ENCODE data around the gene MLH1. TPM values are rescaled to one million over a fixed set of nuclear protein-coding genes. Genes with fewer than 3 reads are reported as not detected.

The MLH1 gene
- total RNA-seq, 1 experiment from 2014 or later, result 28.5 TPM

GRCh38 chr3:36957063-36957462 lies 36.3 kb upstream of the MLH1 start:
- in situ Hi-C loops (cut with HindIII; ENCODE audit: low pct_unique_long_range_greater_than_20kb, low sequenced_read_pairs), result no loop called here
- Histone ChIP-seq H3K9me3 (ENCODE audit: control insufficient read depth, insufficient read depth, low read depth, low read length) (no peaks in the 10 kb centered on the region), H3K27ac (ENCODE audit: low read length) (no peak overlapping the region), H3K27me3 (ENCODE audit: control insufficient read depth, insufficient read depth, low read length) (no peaks in the 10 kb centered on the region), H3K4me1 (ENCODE audit: control insufficient read depth, insufficient read depth, low read length) (no peaks in the 10 kb centered on the region), H3K4me3 (ENCODE audit: low read depth in 2 of 2, low read length in 2 of 2) (no peak overlapping the region), H3K36me3 (ENCODE audit: control insufficient read depth, insufficient read depth, low read length) (no peaks in the 10 kb centered on the region)
- no peak for DNase-seq (ENCODE audit: low read depth, low spot score)
- TF ChIP-seq TCF7L2 (IDR thresholded peaks at IDR 0.05; ENCODE audit: low read depth, low read length), result no peak
- TF ChIP-seq CTCF (IDR thresholded peaks at IDR 0.05), result peak; percentile 28; the same call in 1 of the 2 replicates
- intact Hi-C loops (cut with micrococcal nuclease; ENCODE audit: unreplicated experiment), result loop anchor here (5.0 kb wide), 2 partner anchors 55 to 230 kb away; no protein-coding TSS in a partner anchor
- ChIA-PET POLR2A (no interaction called here), CTCF (interaction anchor here (0.6 kb wide), 1 partner anchor 13 kb away, joined by 6 read pairs; no protein-coding TSS in a partner anchor)
- no TSS peak for BruUV-seq (replicated peaks)
- ATAC-seq, result no peak

GRCh38 chr3:36957862-36958686 lies 35.2 kb upstream of the MLH1 start:
- TF ChIP-seq SIN3A (IDR thresholded peaks at IDR 0.05; ENCODE audit: borderline replicate concordance, insufficient read depth, low read depth, low read length) (no peak), POLR2AphosphoS5 (IDR thresholded peaks at IDR 0.05; ENCODE audit: low read depth, low read length) (no peak), CTCF (IDR thresholded peaks at IDR 0.05) (no peak), REST (IDR thresholded peaks at IDR 0.05; ENCODE audit: insufficient read depth in 1 of 2, low read depth in 2 of 2, low read length in 1 of 2) (no peak), TCF7L2 (IDR thresholded peaks at IDR 0.05; ENCODE audit: low read depth, low read length) (no peak)
- DNase-seq (ENCODE audit: low read depth, low spot score) (no peak), ATAC-seq (no peak; the same call in 1 of the 2 replicates)
- intact Hi-C loops (cut with micrococcal nuclease; ENCODE audit: unreplicated experiment) (loop anchor here (1.0 to 5.0 kb wide), 3 partner anchors 56 to 231 kb away; no protein-coding TSS in a partner anchor), in situ Hi-C loops (cut with HindIII; ENCODE audit: low pct_unique_long_range_greater_than_20kb, low sequenced_read_pairs) (no loop called here)
- BruUV-seq (replicated peaks), result no TSS peak
- ChIA-PET CTCF (interaction anchor here (0.6 to 1.8 kb wide), 5 partner anchors 12 to 107 kb away, joined by 3 to 8 read pairs (median 5); no protein-coding TSS in a partner anchor), POLR2A (no interaction called here)
- Histone ChIP-seq H3K4me1 (ENCODE audit: control insufficient read depth, insufficient read depth, low read length) (no peaks in the 10 kb centered on the region), H3K27ac (ENCODE audit: low read length) (no peak overlapping the region), H3K36me3 (ENCODE audit: control insufficient read depth, insufficient read depth, low read length) (no peaks in the 10 kb centered on the region), H3K27me3 (ENCODE audit: control insufficient read depth, insufficient read depth, low read length) (no peaks in the 10 kb centered on the region), H3K4me3 (ENCODE audit: low read depth in 2 of 2, low read length in 2 of 2) (no peak overlapping the region), H3K9me3 (ENCODE audit: control insufficient read depth, insufficient read depth, low read depth, low read length) (no peaks in the 10 kb centered on the region)
